NCI-H2196 treated with DMSO at 0.1 percent for 48 hours (cell line): Measurements from ENCODE around the gene GULP1.
"Not testable (repeated sequence)": the region's sequence is repeated elsewhere in the genome, so short reads cannot be mapped to it uniquely, and the experiment has no call there.

Source experiments
- DNase-seq: peaks from one replicate; lab custom pipeline; 2025; ENCODE audit not compliant: unreplicated experiment; lab: John Stamatoyannopoulos, UW

GULP1 gene

GRCh38 chr2:188588235-188588634 lies 296.6 kb downstream of the GULP1 start:
- DNase-seq: no peak

- no peak for DNase-seq
These were observed 304.4 kb downstream of the GULP1 start for GRCh38 chr2:188596054-188596453.

GRCh38 chr2:188598551-188598950 lies 306.9 kb downstream of the GULP1 start:
- no peak for DNase-seq

- DNase-seq: no peak
These were observed 307.5 kb downstream of the GULP1 start for GRCh38 chr2:188599140-188599539.

- no peak for DNase-seq
These were observed 309.0 kb downstream of the GULP1 start for GRCh38 chr2:188600536-188601210.

- DNase-seq: no peak
These were observed 309.7 kb downstream of the GULP1 start for GRCh38 chr2:188601391-188601790.

GRCh38 chr2:188601927-188602326 lies 310.3 kb downstream of the GULP1 start:
- no peak for DNase-seq

- DNase-seq: no peak
These were observed 312.9 kb downstream of the GULP1 start for GRCh38 chr2:188604579-188604978.

GRCh38 chr2:188605609-188606584 lies 314.2 kb downstream of the GULP1 start:
- not testable (repeated sequence) for DNase-seq

- not testable (repeated sequence) for DNase-seq
These were observed 314.9 kb downstream of the GULP1 start for GRCh38 chr2:188606596-188606995.

GRCh38 chr2:188607501-188607900 lies 315.8 kb downstream of the GULP1 start:
- DNase-seq: no peak

GRCh38 chr2:188609321-188610049 lies 317.8 kb downstream of the GULP1 start:
- no peak for DNase-seq

GRCh38 chr2:188610050-188610444 lies 318.4 kb downstream of the GULP1 start:
- DNase-seq: no peak

GRCh38 chr2:188610827-188611226 lies 319.2 kb downstream of the GULP1 start:
- no peak for DNase-seq

- DNase-seq: no peak
These were observed 327.5 kb downstream of the GULP1 start for GRCh38 chr2:188619146-188619545.

- no peak for DNase-seq
These were observed 329.2 kb downstream of the GULP1 start for GRCh38 chr2:188620916-188621315.

GRCh38 chr2:188622601-188623260 lies 331.1 kb downstream of the GULP1 start:
- DNase-seq: no peak

- no peak for DNase-seq
These were observed 332.4 kb downstream of the GULP1 start for GRCh38 chr2:188623995-188624643.

GRCh38 chr2:188627471-188627870 lies 335.8 kb downstream of the GULP1 start:
- no peak for DNase-seq

GRCh38 chr2:188628989-188629752 lies 337.5 kb downstream of the GULP1 start:
- DNase-seq: no peak
